G401.6 (cell line): ENCODE data around the gene SCARF2.
"Not testable (repeated sequence)": the region's sequence is repeated elsewhere in the genome, so short reads cannot be mapped to it uniquely, and the experiment has no call there.

ENCODE experiments used
- FAIRE-seq: peaks from 2 replicates; lab custom pipeline; 2012; peaks lifted over from hg19 to GRCh38; lab: Jason Lieb, UNC

Gene SCARF2

GRCh38 chr22:20459152-20459542 lies 21.5 kb upstream of the SCARF2 start:
- FAIRE-seq = no peak

DNA sequence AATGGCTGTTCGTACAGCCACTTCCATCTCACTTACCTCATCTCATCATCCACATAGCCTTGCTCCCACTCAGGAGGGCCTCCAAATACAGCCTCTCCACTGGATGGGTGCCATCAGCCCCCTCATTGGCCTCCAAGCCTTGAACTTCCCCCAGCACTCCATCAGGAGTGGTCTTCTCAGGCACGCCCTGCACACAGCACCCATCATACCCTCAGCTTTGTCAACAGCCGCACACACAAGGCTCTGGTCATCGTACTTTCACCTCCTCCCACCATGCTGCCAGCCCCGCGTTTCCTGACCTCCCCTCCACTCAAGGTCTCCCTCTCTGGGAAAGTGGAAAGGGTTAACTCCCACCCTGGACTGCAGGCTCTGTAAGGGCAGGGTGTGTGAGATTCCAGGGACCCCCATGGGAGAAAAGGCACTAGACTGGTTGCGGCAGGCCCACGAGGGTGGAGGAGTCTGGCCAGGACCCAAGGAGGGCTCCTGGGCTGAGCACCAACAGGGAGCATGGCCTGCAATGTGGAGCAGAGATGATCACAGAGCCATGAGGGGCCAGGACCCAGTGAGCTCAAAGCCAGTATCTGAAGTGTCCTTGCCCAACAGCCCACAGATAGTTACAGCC lies 21.0 kb upstream of the SCARF2 start:
- no peak for FAIRE-seq

GRCh38 chr22:20457506-20458240 lies 20.0 kb upstream of the SCARF2 start:
- no peak for FAIRE-seq

- no peak for FAIRE-seq
Observed at GRCh38 chr22:20456722-20457076, 19.1 kb upstream of the SCARF2 start.

DNA sequence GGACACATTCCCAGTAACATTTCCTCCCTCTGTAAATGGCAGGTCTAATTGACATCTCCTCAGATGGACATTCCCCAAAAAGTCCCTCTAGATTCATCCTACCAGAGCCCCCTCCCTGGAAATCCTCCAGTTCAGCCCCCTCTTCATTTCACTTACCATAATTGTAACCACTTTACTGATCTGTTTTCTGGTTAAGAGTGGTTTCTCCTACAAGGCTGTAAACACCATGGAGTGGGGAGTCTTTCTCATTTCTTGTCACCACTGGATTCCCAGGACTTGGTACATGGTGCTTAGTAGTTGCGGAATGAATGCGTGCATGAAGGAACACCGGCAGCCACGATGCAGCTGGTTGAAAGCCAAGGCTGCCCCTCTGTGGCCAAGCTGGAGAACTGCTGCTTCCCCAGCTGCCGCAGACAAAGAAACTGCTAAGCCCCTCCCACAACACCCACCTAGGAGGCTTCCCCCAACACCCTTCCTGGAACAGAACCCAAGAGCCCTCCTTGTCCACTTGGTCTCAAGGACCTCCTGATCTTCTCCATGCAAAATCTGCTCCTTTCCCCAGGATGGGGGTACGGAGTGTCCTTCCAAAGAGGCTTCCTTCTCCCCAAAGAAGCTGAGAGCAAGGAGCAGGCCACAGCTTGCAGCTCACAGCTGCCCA lies 18.6 kb upstream of the SCARF2 start:
- peak; percentile 78 for FAIRE-seq

- FAIRE-seq = no peak
Observed at GRCh38 chr22:20455709-20456063, 18.1 kb upstream of the SCARF2 start.

- FAIRE-seq = no peak
Observed at GRCh38 chr22:20453222-20453621, 15.6 kb upstream of the SCARF2 start.

GRCh38 chr22:20451920-20452319 lies 14.3 kb upstream of the SCARF2 start:
- FAIRE-seq = no peak

- FAIRE-seq = not testable (repeated sequence)
Observed at GRCh38 chr22:20451129-20451778, 13.6 kb upstream of the SCARF2 start.

GRCh38 chr22:20450551-20450906 lies 12.9 kb upstream of the SCARF2 start:
- FAIRE-seq = no peak

DNA sequence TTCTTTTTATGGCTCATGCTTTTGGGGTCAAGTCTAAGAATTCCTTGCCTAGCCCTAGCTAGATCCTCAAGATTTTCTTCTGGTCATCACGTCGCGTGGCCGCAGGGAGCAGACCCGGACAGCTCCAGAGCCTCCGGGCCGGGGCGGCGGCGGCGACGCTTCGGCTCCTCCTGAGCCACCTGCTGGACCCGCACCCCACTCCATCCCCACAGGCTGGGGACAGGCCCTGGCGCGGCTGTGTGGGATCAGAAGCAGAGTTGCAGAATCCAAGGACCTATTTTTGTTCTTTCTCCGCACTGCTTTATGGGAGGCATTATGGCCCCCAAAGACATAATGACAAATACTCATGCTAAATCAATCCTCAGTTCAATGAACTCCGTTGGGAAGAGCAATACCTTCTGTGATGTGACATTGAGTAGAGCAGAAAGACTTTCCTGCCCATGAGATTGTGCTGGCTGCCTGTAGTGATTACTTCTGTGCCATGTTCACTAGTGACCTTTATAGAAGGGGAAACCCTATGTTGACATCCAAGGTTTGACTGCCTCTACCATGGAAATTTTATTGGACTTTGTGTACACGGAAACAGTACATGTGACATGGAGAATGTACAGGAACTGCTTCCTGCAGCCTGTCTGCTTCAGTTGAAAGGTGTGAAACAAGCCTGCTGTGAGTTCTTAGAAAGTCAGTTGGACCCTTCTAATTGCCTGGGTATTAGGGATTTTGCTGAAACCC lies 12.4 kb upstream of the SCARF2 start:
- no peak for FAIRE-seq

GRCh38 chr22:20448630-20449029 lies 11.0 kb upstream of the SCARF2 start:
- no peak for FAIRE-seq

GRCh38 chr22:20446383-20446970 lies 8.9 kb upstream of the SCARF2 start:
- FAIRE-seq = no peak

DNA sequence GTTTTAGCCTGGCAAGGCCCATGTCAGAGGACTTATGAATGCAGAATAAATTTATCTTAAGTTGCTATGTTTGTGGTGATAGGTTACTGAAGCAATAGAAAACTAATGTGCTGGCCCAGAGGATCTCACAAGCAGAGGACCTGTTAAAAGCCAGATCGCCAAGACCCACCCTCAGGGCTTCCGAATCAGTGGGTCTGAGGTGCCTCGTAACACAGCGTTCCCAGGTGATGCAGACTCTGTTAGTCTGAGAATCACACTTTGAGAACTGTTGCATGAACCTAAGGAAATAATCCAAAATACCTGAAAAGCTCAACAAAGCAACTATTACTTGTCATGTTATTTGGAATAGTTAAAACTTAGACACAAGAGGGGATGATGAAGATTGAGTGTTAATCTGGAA lies 6.7 kb upstream of the SCARF2 start:
- FAIRE-seq = no peak

DNA sequence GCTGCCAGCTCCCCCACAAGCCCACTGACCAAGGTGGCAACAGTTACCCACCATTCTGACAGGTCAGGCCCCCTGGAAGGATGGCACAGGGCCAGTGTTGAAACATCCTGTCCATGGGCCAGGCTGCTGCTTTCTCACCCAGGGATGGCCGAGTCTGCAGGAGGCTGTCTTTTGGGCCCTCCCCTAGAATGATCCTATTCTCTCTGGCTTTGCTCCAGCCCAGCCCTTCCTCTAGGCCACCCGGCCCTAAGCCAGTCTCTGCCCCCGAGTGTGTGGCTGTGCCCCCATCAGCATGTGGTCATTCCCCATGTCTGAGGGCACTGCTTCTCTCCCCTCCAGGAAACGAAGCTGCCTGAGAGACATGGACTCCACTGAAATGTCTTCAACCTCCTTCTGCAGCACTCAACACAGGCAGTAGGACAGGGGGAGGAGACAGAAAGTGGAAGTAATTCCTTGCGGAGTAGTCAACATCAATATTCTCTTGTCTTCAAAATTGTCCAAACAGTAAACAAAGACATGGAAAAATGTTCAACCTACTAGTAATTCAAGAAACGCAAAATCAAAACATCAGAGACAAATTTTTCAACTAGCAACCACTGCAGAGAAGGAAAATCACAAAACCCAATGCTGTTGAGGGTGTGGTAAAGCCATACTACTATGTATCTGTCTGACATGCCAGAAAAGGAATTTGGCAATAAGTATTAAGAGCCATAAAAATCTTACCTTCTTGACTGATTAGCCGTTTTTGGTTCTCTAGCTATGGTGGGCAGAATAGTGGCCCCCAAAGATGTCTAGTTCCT lies 5.1 kb upstream of the SCARF2 start:
- FAIRE-seq = peak; percentile 21

DNA sequence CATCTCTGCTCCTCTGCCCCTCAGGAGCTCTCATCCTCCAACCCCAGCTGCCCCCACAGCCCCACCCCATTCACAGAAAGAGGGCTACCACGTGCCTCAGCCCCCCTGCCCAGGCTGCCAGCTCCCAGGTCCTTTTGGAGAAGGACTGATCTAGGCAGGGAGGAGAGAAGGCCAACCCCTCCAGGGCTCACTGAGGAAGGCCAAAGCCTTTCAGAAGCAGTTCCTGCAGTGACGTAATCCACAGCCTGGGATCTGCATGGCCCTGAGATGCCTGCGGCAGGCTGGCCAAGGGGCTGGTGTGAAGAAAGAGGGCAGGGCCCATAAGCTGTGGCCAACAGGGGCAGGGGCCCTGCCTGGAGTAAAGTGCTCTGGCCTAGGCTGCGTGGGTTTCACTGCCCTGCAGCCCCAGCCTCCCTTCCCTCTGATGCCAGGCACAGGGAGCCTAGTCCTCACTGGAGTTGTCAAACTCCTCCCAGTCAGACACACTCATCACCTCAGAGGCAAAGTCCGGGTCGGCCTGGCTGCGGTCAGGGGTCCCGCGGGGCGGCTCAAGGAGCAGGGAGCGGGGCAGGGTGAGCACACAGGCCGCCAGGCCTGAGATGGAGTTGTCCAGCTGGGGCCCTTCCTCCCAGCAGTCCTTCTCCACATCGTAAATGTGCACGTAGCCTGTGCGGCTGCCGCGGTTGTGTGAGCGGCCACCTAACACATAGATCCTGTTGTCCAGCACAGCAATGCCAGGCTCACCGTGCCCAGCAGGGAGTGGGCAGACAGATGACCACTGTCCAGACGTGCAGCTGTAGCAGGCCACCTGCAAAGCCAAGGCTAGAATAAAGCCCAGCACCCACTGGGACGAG lies 4.2 kb upstream of the SCARF2 start:
- FAIRE-seq = no peak

- no peak for FAIRE-seq
Observed at GRCh38 chr22:20440637-20441591, 3.3 kb upstream of the SCARF2 start.

DNA sequence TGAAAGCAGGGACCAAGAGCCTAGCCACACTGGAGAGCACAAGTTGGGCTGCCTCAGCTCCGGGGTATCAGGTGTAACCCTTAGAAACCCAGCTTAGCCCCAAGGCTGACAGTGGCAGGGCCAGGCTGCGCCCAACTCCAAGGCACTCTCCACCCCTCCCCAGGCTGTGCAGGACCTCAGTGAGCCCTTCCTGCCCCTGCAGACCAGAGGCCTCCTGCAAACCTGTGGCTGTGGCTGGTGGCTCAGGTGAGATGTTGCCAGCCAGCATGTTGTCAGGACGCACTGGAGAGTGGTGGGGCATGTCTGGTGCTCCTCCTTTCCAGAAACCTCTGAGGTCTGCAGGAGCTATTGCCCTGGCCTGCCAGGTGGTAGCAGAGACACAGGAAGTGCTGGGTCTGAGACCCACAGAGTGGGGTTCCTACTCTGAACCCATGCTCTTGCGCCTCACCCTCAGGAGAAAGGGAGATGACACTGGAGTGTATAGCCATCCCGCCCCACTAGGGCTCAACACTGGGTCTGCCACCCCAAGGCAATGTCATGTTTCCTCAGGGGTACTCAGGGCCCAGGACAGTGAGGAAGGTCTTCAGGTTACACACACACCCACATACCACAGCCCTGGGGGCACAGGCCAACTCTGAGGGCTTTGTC lies 2.4 kb upstream of the SCARF2 start:
- no peak for FAIRE-seq

DNA sequence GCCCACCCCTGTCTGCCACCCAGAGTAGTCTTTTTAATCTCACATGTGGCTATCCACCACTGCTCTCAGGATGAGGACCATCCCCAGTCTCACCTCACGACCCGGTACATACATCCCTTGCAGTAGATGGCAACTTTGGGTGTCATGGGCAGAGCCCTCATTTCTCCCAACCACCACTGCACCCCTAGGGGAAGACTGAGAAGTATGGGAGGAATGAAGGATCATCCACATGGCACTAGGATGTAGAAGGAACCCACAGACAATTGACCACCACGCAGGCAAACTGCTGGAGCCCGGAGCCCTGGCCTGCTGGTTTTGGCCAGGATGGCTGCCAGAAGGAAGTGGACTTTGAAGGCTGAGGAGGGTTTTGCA lies 1.9 kb upstream of the SCARF2 start:
- no peak for FAIRE-seq
